Urinary bladder (tissue), 4 donors: ENCODE data around the gene FTCD. TPM values are rescaled to one million over a fixed set of nuclear protein-coding genes. Genes with fewer than 3 reads are reported as not detected.

ENCODE experiments used
- DNase-seq: peaks from one replicate; pipeline ENCODE4 v3.0.0-alpha.2; 2015; ENCODE audit errors: extremely low spot score
- H3K27ac ChIP-seq: one replicate; pipeline ENCODE4 v1.5.1; 2013; ENCODE audit warnings: low read depth, mild to moderate bottlenecking, moderate library complexity
- H3K36me3 ChIP-seq: one replicate; pipeline ENCODE4 v1.6.1; 2013; ENCODE audit warnings: mild to moderate bottlenecking, moderate library complexity; ENCODE audit not compliant: insufficient read depth
- H3K4me1 ChIP-seq: one replicate; pipeline ENCODE4 v1.6.1; 2013; ENCODE audit warnings: mild to moderate bottlenecking, moderate library complexity; ENCODE audit not compliant: insufficient read depth
- H3K4me3 ChIP-seq: one replicate; pipeline ENCODE4 v1.5.1; 2013; ENCODE audit warnings: low read depth, low read length
- WGBS: extraction: QIAGEN DNeasy Blood & Tissue Kit; methylation state at CpG from one replicate; pipeline ENCODE4 v1.1.7; 2013; 5-methylcytosine and 5-hydroxymethylcytosine counted together
- polyA plus RNA-seq: library from polyadenylated mRNA; stranded (reverse); fragments of 200-250 nt; gene quantifications from one replicate; pipeline ENCODE4 v1.2.3, GENCODE V29; 2013
- total RNA-seq: library from RNA; depleted of rRNA; stranded (reverse); fragments of >200 nt; gene quantifications from one replicate; pipeline ENCODE4 v1.2.3, GENCODE V29; 2014
- donor health status: healthy with polysubstance abuse.
- donor health status: healthy.

The FTCD gene
- total and polyA plus RNA-seq, 2 donors, result 0.48 to 0.75 TPM

DNA sequence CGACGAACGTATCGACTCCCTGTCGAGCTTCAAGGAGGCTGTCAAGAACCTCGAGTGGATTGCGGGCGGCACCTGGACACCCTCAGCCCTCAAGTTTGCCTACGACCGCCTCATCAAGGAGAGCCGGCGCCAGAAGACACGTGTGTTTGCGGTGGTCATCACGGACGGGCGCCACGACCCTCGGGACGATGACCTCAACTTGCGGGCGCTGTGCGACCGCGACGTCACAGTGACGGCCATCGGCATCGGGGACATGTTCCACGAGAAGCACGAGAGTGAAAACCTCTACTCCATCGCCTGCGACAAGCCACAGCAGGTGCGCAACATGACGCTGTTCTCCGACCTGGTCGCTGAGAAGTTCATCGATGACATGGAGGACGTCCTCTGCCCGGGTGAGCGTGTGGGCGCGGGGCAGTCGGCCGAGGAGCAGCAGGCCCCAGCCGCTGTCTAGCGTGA is 29.5 kb downstream of the FTCD start:
- DNase-seq, result no peak
- Histone ChIP-seq H3K27ac (no peak overlapping the region), H3K4me3 (no peak overlapping the region), H3K36me3 (no peaks in the 10 kb centered on the region), H3K4me1 (no peaks in the 10 kb centered on the region)
- WGBS, result 84% methylated on average over 47 of the region's 47 CpGs

DNA sequence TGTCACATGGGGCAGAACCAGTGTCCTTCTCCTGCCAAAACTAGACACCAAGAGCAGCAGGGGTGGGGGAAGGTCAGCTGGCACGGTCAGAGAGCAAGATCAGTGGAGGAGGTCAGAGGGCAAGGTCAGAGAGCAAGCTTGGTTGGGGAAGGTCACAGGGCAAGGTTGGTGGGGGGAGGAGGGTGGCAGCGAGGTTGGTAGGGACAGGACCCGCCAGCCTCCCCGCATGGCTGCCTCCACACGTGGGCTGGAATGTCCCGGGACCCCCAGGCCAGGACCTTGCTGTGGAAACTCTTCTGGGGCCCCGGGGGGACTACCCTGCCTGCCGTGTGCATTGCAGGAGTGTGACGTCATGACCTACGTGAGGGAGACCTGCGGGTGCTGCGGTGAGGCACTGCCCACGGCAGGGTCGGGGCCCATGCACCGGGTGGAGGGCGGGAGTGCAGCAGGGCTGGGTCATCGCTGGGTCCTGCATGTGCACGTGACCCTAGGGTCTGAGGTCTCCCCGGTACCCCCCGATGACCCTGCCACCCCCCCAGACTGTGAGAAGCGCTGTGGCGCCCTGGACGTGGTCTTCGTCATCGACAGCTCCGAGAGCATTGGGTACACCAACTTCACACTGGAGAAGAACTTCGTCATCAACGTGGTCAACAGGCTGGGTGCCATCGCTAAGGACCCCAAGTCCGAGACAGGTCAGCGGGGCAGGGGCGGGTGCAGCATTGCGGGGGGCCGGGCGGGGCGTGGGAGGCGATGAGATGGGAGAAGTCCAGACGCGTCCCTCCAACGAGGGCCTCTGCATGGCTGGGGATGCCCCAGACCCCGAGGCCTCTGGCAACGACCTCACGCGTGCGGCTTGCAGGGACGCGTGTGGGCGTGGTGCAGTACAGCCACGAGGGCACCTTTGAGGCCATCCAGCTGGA is 30.2 kb downstream of the FTCD start:
- no peak overlapping the region for H3K4me3 ChIP-seq
- no peaks in the 10 kb centered on the region for H3K36me3 ChIP-seq
- 78% methylated on average over 49 of the region's 49 CpGs for WGBS
- H3K4me1 ChIP-seq, result no peaks in the 10 kb centered on the region
- H3K27ac ChIP-seq, result no peak overlapping the region
- no peak for DNase-seq

- H3K4me1 ChIP-seq, result no peaks in the 10 kb centered on the region
- H3K36me3 ChIP-seq, result no peaks in the 10 kb centered on the region
- DNase-seq, result no peak
- 90% methylated on average over 16 of the region's 16 CpGs for WGBS
- H3K27ac ChIP-seq, result no peak overlapping the region
- no peak overlapping the region for H3K4me3 ChIP-seq
These were observed 31.1 kb downstream of the FTCD start for GRCh38 chr21:46124083-46124925.

DNA sequence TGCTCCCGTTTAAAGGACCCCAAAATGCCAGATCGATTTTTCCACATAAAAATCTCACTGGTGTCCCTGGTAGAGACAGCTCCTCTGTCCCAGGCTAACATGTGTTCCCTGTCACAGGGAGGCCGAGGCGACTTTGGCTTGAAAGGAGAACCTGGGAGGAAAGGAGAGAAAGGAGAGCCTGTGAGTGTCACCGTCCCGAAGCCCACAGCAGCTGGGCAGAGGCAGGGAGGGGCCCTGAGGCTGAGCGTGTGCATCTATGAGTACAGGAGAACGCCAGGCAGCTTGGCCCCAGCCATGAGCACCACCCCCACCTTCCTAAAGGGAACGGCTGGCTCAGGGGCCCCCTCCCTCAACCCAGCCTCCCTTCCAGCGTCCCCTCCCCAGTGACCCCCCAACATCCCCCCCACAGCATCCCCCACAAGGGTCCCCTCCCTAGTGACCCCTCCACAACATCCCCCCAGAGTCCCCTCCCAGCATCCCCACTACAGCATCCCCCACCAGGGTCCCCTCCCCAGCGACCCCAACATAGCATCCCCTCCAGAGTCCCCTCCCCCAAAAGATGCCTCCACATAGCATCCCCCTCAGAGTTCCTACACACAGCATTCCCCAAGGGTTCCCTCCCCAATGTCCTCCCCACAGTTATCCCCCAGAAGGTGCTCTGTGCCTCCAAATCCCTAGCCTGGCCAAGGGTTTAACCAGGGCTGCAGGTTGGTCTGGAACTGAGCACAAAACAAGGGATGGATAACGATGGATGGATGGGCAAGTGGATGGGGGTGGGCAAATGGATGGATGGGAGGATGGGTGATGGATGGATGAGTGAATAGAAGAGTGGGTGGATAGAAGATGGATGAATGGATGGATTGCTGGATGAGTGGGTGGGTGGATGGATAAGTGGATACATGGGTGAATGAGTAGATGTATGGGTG is 32.4 kb downstream of the FTCD start:
- DNase-seq, result no peak
- H3K4me1 ChIP-seq, result no peaks in the 10 kb centered on the region
- H3K4me3 ChIP-seq, result no peak overlapping the region
- peaks cover 3% of the 10 kb centered on the region for H3K36me3 ChIP-seq
- H3K27ac ChIP-seq, result no peak overlapping the region
- WGBS, result 88% methylated on average over 12 of the region's 12 CpGs

DNA sequence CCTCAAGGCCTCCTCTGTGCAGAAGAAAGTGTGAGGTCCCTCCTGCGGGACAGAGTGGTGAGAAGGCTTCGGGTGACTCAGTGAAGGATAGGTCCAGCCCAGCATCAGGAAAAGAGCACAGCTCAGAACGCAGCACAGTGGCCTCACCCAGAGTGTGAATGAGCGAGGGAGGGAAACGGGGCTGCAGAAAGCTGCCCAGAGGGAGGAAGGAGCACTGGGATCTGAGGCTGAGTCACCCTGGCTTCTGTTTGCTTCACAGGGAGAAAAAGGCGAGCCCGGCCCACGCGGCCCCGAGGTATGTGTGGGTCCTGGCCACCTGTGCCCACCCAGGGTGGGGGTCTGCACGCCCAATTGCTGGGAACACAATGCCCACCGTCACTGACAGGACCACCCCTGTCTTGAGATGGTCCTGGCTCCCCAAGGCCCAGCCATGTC is 33.1 kb downstream of the FTCD start:
- Histone ChIP-seq H3K27ac (no peak overlapping the region), H3K4me3 (no peak overlapping the region), H3K36me3 (peaks cover 3% of the 10 kb centered on the region), H3K4me1 (no peaks in the 10 kb centered on the region)
- WGBS, result 84% methylated on average over 12 of the region's 12 CpGs
- no peak for DNase-seq

DNA sequence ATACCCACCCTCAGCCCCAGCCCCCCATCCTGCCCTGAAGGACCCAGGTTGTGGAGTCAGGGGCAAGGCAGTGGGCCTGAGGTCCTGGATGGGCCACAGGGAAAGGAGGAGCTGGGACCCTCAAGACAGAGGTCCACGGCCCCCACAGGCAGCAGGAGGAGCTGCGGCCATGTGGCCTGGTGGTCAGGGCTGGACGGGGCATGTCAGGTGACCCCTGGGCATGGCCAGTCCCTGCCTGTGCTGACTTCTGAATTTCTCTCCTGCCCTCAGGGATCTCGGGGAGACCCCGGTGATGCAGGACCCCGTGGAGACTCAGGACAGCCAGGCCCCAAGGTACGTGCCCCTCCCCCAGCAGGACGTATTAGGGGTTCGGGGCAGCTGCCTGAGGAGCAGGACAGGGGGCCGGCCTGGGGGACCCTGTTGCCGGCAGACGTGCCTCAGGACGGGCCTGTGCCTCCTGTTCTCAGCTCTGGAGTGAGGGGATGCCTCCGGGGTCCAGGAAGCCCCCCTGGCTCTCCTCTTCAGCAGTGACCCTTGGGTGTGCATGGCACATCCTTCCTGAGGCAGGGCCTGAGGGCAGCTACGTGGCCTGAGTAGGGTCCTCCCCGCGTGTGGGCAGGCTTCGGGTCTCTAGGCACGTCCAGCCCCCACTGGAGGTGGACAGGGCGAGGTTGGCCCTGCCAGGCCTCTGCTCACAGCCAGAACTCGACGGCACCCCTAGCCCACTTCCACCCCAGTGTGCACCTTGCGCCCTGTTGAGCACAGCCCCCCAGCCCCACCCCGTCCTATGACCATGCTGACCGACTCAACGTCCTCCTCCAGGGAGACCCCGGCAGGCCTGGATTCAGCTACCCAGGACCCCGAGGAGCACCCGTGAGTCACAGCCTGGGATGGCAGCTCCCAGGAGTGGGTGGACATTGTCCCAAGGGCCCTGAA is 33.8 kb downstream of the FTCD start:
- H3K36me3 ChIP-seq, result peaks cover 3% of the 10 kb centered on the region
- no peak for DNase-seq
- 87% methylated on average over 29 of the region's 29 CpGs for WGBS
- no peaks in the 10 kb centered on the region for H3K4me1 ChIP-seq
- H3K27ac ChIP-seq, result no peak overlapping the region
- no peak overlapping the region for H3K4me3 ChIP-seq

DNA sequence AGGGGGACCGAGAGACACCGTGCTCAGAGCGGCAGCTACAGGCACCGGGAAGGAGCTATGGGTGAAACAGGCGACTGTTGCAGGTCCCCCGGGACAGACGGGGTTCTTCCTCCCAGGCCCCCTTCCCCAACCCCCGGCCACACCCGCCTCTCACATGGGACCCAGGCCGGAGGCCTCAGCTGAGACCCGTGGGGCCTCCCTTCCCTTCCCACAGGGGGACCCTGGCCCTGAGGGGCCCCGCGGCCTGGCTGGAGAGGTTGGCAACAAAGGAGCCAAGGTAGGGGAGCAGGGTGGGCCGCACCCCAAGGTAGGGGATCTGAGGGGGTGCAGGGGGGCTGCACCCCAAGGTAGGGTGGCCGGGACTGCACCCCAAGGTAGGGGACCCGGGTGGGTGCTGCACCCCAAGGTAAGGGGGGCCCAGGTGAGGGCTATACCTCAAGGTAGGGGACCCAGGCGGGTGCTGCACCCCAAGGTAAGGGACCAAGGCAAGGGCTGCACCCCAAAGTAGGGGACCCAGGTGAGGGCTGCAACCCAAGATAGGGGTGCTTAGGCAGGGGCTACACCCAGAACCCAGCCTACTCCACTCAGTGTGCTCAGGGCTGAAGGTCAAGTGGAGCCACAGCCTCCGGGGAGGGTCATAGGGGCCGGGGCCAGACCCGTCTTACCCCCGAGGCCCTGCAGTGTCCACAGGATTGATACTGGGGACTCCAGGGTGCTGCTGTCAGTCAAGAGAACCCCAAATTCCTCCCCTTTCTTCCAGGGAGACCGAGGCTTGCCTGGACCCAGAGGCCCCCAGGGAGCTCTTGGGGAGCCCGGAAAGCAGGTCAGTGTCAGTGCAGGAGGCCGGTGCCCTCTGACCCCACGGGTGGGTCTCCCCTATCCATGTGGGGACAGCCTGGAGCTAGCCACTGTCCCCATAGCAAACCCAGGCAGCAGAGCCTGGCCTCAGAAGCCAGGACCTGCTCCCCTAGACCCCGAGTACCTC is 34.8 kb downstream of the FTCD start:
- peaks cover 5% of the 10 kb centered on the region for H3K36me3 ChIP-seq
- no peak for DNase-seq
- no peak overlapping the region for H3K27ac ChIP-seq
- WGBS, result 85% methylated on average over 26 of the region's 26 CpGs
- H3K4me3 ChIP-seq, result no peak overlapping the region
- no peaks in the 10 kb centered on the region for H3K4me1 ChIP-seq

DNA sequence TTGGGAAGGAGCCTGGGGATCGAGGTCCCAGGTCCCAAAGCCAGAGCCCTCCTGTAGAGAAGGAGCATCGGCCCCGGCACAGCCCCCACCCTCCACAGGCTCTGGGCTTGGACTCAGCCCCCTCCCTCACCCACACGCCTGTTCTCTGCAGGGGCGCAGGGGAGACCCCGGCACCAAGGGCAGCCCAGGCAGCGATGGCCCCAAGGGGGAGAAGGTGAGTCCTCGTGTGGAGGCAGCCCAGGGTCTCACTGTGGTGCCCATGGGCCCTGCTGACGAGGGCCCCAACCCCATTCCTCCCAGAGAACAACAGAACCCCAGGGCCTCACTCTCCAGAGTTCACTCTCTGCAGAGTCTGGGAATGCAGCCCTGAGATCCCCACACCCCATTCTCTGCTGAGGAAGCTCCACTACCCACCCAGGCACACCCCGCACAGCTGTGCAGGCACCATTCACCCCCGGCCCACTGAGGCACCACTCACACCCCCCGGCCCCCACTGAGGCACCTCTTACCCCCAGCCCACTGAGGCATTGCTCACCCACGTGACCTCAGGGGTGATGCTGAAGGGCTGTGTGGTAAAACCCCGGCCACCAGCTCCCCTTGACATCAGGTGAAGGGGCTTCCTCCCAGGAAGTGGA is 35.6 kb downstream of the FTCD start:
- Histone ChIP-seq H3K27ac (no peak overlapping the region), H3K4me1 (no peaks in the 10 kb centered on the region), H3K36me3 (peaks cover 5% of the 10 kb centered on the region), H3K4me3 (no peak overlapping the region)
- no peak for DNase-seq
- WGBS, result 86% methylated on average over 14 of the region's 14 CpGs

- Histone ChIP-seq H3K4me3 (no peak overlapping the region), H3K4me1 (no peaks in the 10 kb centered on the region), H3K27ac (no peak overlapping the region), H3K36me3 (peaks cover 5% of the 10 kb centered on the region)
- 88% methylated on average over 12 of the region's 12 CpGs for WGBS
- DNase-seq, result no peak
These were observed 36.2 kb downstream of the FTCD start for GRCh38 chr21:46119144-46119636.

GRCh38 chr21:46118316-46119143 is 36.8 kb downstream of the FTCD start:
- Histone ChIP-seq H3K36me3 (peaks cover 5% of the 10 kb centered on the region), H3K4me3 (no peak overlapping the region), H3K27ac (no peak overlapping the region), H3K4me1 (no peaks in the 10 kb centered on the region)
- 89% methylated on average over 27 of the region's 27 CpGs for whole genome bisulfite sequencing
- no peak for DNase-seq
